Activated CD8-positive, alpha-beta T cell treated with anti-CD3 and anti-CD28 coated beads for 36 hours (primary cell): ENCODE measurements around the gene FRMD4A. TPM values are rescaled to one million over a fixed set of nuclear protein-coding genes. Genes with fewer than 3 reads are reported as not detected.

Experiments
- ATAC-seq: fragments of 200-7000 bp; cut with Tn5 transposase; one replicate; pipeline ENCODE4 v1.10.0; 2021; ENCODE audit warnings: mild to moderate bottlenecking, moderate library complexity
- CTCF ChIA-PET: fragments of 350-600 bp; sonication (Branson Sonifier 250); formaldehyde crosslinking; loops from one replicate; lab custom pipeline; 2021; ENCODE audit warnings: antibody characterized with exemption; lab: Charles Lee
- POLR2A ChIA-PET: fragments of 350-600 bp; sonication (Branson Sonifier 250); formaldehyde crosslinking; loops from one replicate; lab custom pipeline; 2021; ENCODE audit warnings: antibody characterized with exemption; lab: Charles Lee
- DNase-seq: peaks from one replicate; pipeline ENCODE4 v3.0.0-alpha.2; 2020
- H3K27ac Mint-ChIP-seq: one replicate; pipeline ENCODE4 v1.8.0; 2021; ENCODE audit warnings: mild to moderate bottlenecking, mixed read lengths
- H3K27me3 Mint-ChIP-seq: one replicate; pipeline ENCODE4 v1.8.0; 2021; ENCODE audit warnings: mixed read lengths
- H3K36me3 Mint-ChIP-seq: one replicate; pipeline ENCODE4 v1.8.0; 2021; ENCODE audit warnings: low read depth, mixed read lengths
- H3K4me1 Mint-ChIP-seq: one replicate; pipeline ENCODE4 v1.8.0; 2021; ENCODE audit warnings: low read depth, mixed read lengths
- H3K4me3 Mint-ChIP-seq: one replicate; pipeline ENCODE4 v1.8.0; 2021; ENCODE audit warnings: mild to moderate bottlenecking, moderate library complexity, mixed read lengths
- H3K9me3 Mint-ChIP-seq: one replicate; pipeline ENCODE4 v1.8.0; 2021; ENCODE audit warnings: mixed read lengths
- CTCF ChIP-seq: fragments of 200-600 bp; IDR thresholded peaks from one replicate; pipeline ENCODE4 v1.8.0; 2022; ENCODE audit warnings: antibody characterized with exemption, mild to moderate bottlenecking
- intact Hi-C: fragments of 100-400 bp; cut with micrococcal nuclease; formaldehyde crosslinking; loops from one replicate; pipeline ENCODE4 v1.10.0; 2022
- total RNA-seq, 2 experiments: library from RNA; stranded (reverse); gene quantifications; one replicate each; pipeline ENCODE4 v1.2.3, GENCODE V29; 2021

FRMD4A gene
- total RNA-seq, 2 experiments from 2014 or later = 2.1 to 2.8 TPM

GRCh38 chr10:13686331-13686752 is 644.4 kb downstream of the FRMD4A start:
- Mint-ChIP-seq H3K27ac (no peak overlapping the region), H3K4me3 (no peak overlapping the region), H3K36me3 (no peaks in the 10 kb centered on the region), H3K9me3 (no peaks in the 10 kb centered on the region), H3K27me3 (no peaks in the 10 kb centered on the region), H3K4me1 (no peaks in the 10 kb centered on the region)
- no peak for TF ChIP-seq CTCF
- ChIA-PET POLR2A (no interaction called here), CTCF (interaction anchor here (1.0 kb wide), 1 partner anchor 10 kb away, joined by 3 read pairs; no protein-coding TSS in a partner anchor)
- intact Hi-C loops = no loop called here
- ATAC-seq (no peak), DNase-seq (no peak)

- DNase-seq = no peak
- CTCF ChIA-PET = interaction anchor here (0.6 to 1.0 kb wide), 2 partner anchors 9 to 1020 kb away, joined by 3 to 4 read pairs; no protein-coding TSS in a partner anchor
- no peak overlapping the region for H3K4me3 Mint-ChIP-seq
- H3K27me3 Mint-ChIP-seq = peaks cover 2% of the 10 kb centered on the region
- POLR2A ChIA-PET = interaction anchor here (0.5 kb wide), 1 partner anchor 233 kb away, joined by 4 read pairs; no protein-coding TSS in a partner anchor
- no peak for TF ChIP-seq CTCF
- H3K4me1 Mint-ChIP-seq = no peaks in the 10 kb centered on the region
- no peak for ATAC-seq
- H3K36me3 Mint-ChIP-seq = no peaks in the 10 kb centered on the region
- intact Hi-C loops = no loop called here
- no peak overlapping the region for H3K27ac Mint-ChIP-seq
- no peaks in the 10 kb centered on the region for H3K9me3 Mint-ChIP-seq
Measured at GRCh38 chr10:13685885-13686284, 644.8 kb downstream of the FRMD4A start.

GRCh38 chr10:13684806-13685482 is 645.8 kb downstream of the FRMD4A start:
- TF ChIP-seq CTCF = no peak
- Mint-ChIP-seq H3K27me3 (peaks cover 4% of the 10 kb centered on the region), H3K4me3 (no peak overlapping the region), H3K27ac (no peak overlapping the region), H3K9me3 (no peaks in the 10 kb centered on the region), H3K36me3 (no peaks in the 10 kb centered on the region), H3K4me1 (no peaks in the 10 kb centered on the region)
- ChIA-PET CTCF (interaction anchor here (0.6 kb wide), 2 partner anchors 13 to 1021 kb away, joined by 3 to 4 read pairs; no protein-coding TSS in a partner anchor), POLR2A (no interaction called here)
- no peak for ATAC-seq
- intact Hi-C loops = no loop called here
- DNase-seq = no peak

GRCh38 chr10:13684252-13684791 is 646.4 kb downstream of the FRMD4A start:
- CTCF ChIA-PET = interaction anchor here (0.6 kb wide), 1 partner anchor 14 kb away, joined by 3 read pairs; no protein-coding TSS in a partner anchor
- POLR2A ChIA-PET = no interaction called here
- no peak for TF ChIP-seq CTCF

GRCh38 chr10:13683017-13683416 is 647.7 kb downstream of the FRMD4A start:
- ChIA-PET POLR2A (no interaction called here), CTCF (interaction anchor here (0.7 kb wide), 1 partner anchor 79 kb away, joined by 3 read pairs; no protein-coding TSS in a partner anchor)
- no peaks in the 10 kb centered on the region for H3K36me3 Mint-ChIP-seq

More at GRCh38 chr10:13684252-13684791, 646.4 kb downstream of the FRMD4A start:
- no peaks in the 10 kb centered on the region for H3K36me3 Mint-ChIP-seq
- no peak overlapping the region for H3K4me3 Mint-ChIP-seq
- peaks cover 4% of the 10 kb centered on the region for H3K27me3 Mint-ChIP-seq
- intact Hi-C loops = no loop called here
- no peak for ATAC-seq
- H3K4me1 Mint-ChIP-seq = no peaks in the 10 kb centered on the region
- no peak overlapping the region for H3K27ac Mint-ChIP-seq
- DNase-seq = no peak
- H3K9me3 Mint-ChIP-seq = no peaks in the 10 kb centered on the region

More at GRCh38 chr10:13683017-13683416, 647.7 kb downstream of the FRMD4A start:
- no peak for TF ChIP-seq CTCF
- no peaks in the 10 kb centered on the region for H3K9me3 Mint-ChIP-seq
- DNase-seq (no peak), ATAC-seq (no peak)
- intact Hi-C loops = no loop called here
- H3K4me3 Mint-ChIP-seq = no peak overlapping the region
- no peak overlapping the region for H3K27ac Mint-ChIP-seq
- H3K4me1 Mint-ChIP-seq = no peaks in the 10 kb centered on the region
- H3K27me3 Mint-ChIP-seq = peaks cover 9% of the 10 kb centered on the region
